CD1c-positive myeloid dendritic cell (primary cell): ENCODE data around the gene SYT8.
"Not testable (repeated sequence)": the region's sequence is repeated elsewhere in the genome, so short reads cannot be mapped to it uniquely, and the experiment has no call there.

Experiments
- DNase-seq: peaks from one replicate; pipeline ENCODE4 v3.0.0-alpha.2; 2016; ENCODE audit errors: extremely low spot score

The SYT8 gene

DNA sequence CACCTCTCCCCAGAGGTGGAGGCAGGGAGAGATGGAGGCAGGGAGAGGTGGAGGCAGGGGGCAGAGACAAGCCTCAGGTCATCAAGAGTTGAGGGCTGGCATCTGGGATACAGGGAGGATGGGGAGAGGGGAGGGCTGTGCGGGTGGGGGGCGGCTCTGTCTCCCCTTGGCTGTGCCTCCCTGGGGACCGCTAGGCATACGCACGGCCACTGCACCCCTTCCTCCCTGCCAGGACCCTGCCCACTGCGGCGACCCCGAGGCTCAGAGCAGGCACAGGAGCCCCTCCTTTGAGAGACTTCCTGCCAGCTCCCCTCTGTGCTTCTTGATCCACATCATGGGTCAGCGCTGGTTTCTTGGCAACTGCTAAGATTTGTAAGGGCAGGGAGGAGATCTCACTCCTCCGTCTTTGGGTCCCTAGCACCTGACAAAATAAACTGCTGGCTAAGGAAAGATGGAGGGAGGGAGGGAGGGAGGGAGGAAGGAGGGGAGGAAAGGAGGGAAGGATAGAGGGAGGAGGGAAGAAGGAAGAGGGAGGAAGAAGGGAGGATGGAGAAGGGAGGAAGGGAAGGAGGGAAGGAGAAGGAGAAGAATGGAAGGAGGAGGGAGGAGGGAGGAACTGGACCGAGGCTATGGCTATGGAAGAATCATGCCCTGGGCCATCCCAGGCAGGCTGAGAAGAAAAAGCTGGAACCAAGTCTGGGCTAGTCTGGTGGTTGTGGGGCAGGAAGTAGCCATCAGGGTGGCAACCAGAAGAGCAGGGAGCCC is 38.4 kb downstream of the SYT8 start:
- no peak for DNase-seq

DNA sequence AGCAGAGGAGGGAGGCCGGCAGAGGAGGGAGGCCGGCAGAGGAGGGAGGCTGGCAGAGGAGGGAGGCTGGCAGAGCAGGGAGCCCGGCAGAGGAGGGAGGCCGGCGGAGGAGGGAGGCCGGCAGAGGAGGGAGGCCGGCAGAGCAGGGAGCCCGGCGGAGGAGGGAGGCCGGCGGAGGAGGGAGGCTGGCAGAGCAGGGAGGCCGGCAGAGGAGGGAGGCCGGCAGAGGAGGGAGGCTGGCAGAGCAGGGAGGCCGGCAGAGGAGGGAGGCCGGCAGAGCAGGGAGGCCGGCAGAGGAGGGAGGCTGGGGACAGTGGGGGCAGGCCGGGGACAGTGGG is 39.0 kb downstream of the SYT8 start:
- DNase-seq: not testable (repeated sequence)

DNA sequence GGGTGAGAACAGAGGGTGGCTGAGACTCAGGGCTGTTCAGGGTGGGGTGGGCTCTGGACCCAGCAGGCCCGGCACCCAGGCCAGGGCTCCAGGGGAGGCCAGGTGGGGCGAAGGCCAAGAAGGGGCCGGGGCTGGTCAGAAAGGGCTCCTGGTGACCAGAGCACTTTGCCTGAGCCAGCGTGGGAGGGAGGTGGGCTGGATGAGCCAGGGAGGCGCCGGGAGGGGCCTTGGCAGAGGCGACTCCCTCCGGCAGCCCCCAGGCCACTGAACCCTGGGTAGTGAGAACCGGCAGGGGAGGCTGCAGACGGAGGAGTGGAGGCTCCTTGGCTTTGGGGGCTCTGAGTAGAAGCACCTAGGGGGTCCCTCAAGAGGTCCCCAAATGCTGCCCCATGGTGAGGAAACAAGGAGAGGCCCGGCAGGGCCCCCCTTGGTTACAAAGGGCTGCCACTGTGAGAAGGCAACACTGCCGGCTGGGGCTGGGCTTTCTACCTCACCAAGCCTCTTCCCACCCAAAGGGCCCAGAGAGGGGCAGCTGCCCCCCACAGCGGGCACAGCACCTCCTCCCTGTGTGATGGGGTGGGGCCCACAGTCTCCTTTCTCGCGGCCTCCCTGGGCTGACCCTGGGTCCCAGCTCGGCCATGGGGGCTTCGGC is 39.8 kb downstream of the SYT8 start:
- DNase-seq: not testable (repeated sequence)

DNA sequence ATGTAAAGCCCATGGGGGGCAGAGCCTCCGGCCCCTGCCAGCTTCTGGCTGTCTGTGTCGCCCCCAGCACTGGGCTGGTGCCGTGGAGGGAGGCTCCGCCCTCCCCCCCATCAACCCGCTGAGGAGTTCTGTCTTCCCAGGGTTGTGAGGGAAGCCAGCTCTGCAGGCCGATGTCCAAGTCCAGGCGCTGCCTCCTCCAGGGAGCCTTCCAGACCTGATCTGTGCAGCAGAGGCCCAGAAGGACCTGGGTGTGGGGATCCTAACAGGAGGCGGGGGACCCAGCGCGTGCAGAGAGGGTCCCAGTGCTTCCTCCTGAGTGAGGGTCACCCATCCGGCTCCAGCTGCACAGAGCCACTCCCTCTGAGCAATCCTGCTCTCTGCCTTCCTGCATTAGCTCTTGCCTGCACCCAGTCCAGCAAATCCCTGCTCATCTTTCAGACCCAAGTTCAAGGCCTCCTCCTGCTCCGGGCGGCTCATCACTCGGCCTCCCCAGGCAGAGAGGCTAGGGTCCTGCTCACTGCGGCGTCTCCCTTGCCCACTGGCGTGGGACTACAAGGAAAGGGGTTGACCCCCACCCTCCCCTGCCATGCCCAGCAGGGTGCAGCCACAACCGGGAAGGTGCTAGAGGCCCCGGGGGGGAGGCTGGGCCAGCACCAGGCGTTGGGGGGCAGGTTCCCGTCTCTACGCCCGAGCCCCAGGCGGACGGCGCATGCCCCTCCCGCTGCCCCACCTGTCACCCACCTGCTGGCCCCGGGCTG is 40.5 kb downstream of the SYT8 start:
- no peak for DNase-seq

DNA sequence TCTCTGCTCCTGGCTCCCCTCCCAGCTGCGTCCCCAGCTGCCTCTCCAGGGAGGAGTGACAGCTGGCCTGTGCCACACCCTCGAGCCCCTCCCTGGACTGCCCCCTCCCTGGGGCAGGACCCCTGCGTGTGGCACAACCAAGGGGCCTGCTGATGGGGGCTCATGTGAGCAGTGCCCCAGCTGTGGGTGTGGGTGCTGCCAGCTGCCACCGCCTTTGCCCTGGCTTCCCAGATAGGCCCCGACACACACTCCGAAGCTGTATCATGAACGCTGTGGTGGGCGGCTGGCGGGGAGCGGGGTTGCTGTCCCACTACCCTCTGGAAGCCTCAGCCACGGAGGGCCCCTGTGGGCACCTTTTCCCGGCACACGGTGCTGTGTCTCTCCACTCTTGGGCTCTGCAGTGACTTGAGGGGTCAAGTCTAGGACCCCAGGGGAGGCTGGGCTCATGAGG is 41.1 kb downstream of the SYT8 start:
- not testable (repeated sequence) for DNase-seq

DNA sequence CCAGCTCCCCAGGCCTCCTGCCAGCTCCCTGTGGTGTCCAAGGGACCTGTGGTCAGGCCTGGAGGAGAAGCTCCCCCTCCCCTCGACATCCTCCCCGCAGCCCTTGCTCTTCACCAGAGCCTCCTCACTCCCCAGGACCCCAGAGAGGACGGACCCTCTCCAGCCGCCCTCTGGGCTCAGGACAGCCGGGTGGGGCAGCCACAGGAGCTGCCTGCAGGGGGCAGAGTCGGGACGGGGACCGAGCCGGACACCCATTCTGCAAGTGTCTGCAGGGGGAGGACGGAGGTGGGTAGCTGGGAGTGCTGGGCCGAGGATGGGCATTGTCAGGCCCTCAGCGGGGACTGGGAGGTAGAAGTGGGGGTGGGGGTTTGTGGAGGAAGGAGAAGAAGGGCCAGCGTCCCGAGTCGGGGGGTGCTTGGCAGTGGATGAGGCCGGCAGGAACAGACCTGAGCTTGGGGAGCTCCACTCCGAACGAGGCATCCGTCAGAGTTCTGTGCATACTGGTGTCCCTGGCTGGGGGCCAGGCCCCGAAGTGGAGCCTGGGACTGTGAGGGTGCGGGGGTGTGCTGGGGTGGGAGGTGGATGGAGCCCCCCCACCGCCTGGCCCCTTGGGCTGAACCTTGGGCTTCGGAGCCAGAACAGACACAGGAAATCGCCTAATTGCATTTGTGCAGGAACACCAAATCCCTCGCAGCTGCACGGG is 41.7 kb downstream of the SYT8 start:
- no peak for DNase-seq

DNA sequence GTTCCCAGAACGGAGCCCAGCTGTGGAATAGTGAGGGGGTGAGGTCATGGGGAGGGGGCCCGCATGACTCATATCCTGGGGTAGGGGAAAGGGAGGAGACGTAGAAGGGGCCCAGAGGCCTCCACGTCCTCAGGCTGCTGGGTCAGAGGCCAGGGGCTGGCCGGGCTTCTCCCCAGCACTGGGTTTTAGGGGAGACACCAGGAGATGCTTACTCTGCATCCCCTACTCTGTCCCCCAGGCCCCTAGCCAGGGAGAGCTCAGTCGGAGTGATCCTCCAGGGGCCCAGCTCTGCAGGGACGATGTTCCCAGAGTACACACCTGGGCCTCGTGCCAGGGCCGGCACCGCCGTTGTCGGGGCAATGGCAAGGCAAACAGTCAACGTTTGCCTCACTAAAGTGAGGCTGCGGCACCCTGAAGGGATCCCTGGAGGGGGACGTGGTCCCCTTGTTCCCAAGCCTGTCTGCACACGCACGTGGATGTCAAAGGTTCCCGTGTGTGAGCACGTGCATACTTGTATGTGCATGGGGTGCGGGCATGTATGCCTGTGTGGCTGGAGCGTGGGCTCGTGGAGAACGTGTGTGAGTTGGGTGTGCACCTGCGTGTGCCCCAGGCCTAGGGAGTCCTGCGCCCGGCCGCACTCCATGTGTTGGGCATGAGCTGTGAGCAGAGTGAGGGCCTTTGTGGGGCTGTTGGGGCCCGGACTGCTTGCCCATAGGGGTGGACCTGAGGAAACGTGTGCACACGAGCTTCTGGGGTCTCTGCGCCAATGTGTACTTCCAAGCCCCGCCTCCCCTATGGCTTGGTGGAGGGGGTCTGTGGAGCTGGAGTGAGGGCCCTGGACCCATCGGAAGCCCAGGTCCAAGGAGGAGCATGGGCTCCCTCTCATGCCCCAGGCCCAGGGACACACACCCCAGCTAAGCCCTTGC is 42.7 kb downstream of the SYT8 start:
- no peak for DNase-seq

DNA sequence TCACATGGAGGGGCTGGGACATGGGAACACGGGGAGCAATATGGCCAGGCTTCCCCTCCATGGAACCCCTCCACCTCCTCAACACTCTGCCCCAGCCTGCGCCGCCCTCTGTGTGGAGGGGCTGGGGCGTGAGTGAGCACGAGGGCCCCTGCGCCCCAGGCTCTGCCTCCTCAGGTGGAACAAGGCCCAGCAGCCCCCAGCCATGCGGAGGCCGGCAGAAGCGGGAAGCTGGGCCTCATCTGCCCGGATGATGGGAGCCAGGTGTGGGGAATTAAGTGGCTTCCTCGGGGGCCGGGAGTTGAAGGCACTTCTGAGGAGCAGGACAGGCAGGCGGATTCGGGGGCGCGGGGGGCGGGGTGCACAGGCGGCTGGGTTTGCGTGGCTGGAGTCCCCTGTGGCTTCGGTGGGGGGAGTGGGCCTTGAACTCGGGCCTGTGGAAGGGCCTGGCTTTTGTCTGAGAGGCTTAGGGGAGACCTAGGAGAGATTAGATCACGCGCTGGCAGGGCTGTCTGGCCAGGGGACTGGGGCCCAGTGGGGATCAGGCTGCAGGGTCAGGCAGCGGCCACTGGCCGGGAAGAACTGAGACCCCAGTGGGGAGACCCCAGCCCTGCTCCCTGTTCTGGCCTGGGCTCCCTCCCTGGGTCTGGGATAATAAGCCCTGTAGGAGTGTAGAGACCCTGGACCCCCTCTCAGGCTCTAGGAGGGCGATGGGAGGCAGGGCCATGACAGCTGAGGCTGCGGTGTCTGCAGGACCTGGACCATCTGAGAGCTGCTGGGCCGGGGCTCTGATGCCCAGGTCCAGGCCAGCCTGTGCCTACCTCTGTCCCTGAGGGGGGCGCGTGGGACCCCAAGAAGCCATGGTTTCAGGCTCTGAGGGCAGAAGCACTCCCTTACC is 43.6 kb downstream of the SYT8 start:
- DNase-seq: no peak

DNA sequence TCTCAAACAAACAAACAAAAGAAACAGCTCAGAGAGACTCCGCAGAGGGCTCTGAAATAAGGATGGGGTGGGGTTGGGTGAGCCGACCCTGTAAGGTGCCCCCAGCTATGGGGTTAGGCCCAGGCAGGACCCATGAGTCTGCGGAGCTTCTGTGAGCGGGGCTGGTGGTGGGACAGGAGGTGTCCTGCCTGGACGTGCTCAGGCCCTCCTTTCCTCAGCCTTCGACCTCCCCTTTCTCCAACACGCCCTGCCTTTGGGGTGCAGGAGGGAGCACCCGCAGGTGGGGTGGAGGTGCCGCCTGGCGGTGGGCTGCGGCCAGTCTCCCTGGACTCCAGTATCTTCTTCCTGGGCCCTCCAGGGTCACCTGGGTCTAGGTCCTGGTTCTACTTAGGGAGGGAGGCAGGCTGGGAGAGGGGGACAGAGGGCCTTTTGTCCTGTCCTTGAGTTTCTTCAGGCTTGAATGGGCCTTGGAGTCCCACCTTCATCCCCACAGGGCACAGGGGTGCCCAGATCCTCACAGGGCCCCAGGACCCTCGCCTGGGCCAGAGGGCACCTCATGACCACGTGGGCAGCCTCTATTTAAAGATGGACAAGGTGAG is 44.7 kb downstream of the SYT8 start:
- no peak for DNase-seq

DNA sequence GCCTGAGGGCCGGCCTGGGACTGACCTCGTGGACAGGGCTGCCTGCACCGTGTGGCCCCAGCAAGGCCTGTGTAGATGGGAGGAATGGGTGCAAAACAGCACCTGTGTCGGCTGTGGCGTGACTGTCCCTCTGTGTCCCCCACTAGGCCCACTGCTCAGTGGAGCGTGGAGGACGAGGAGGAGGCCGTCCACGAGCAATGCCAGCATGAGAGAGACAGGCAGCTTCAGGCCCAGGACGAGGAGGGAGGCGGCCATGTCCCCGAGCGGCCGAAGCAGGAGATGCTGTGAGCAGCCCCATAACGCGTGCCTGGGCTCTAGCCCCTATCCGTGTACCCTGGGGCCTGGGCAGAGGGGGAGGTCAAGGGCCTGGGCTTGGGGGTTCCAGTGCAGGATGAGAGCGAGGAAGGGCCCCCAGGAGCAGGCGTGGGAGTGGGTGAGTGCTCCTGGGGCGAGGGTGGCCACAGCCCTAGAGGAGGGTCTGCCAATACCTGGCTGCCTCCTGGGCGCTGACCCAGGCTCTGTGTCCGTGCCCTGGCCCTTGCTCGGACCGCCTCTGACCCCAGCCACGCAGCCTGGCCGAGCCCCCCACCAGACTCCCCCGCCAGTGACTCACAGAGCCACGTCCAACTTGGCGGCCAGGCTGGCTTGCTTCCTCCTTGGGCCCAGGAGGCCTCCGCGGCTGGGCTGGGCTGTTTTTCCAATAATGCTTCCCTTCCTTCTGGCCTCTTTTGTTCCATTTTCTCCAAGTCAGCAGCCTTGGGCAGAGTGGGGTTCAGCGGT is 45.3 kb downstream of the SYT8 start:
- peak; percentile 35 for DNase-seq

DNA sequence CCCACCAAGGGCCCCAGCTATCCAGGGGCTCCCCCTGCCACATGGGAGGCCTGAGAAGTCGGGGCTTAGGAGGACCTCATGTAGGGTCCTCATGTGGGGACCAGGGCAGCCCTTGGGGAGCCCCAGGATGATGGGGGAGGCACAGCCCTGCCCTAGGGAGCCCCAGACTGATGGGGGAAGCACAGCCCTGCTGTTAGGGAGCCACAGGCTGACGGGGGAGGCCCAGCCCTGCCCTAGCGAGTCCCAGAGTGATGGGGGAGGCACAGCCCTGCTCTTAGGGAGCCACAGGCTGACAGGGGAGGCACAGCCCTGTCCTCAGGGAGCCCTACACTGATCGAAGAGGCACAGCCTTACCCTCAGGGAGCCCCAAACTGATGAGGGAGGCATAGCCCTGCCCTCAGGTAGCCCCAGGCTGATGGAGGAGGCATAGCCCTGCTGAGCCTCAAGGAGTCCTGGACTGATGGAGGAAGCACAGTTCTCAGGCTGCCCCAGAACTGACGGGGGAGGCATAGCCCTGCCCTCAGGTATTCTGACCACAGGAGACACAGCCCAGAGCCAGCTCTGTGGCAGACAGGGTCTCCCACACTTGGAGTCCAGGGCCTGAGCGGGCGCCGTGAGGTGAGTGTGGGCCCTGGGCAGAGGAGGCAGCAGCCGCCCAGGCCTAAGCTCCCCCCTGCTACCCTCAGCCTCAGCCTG is 46.1 kb downstream of the SYT8 start:
- DNase-seq: no peak

DNA sequence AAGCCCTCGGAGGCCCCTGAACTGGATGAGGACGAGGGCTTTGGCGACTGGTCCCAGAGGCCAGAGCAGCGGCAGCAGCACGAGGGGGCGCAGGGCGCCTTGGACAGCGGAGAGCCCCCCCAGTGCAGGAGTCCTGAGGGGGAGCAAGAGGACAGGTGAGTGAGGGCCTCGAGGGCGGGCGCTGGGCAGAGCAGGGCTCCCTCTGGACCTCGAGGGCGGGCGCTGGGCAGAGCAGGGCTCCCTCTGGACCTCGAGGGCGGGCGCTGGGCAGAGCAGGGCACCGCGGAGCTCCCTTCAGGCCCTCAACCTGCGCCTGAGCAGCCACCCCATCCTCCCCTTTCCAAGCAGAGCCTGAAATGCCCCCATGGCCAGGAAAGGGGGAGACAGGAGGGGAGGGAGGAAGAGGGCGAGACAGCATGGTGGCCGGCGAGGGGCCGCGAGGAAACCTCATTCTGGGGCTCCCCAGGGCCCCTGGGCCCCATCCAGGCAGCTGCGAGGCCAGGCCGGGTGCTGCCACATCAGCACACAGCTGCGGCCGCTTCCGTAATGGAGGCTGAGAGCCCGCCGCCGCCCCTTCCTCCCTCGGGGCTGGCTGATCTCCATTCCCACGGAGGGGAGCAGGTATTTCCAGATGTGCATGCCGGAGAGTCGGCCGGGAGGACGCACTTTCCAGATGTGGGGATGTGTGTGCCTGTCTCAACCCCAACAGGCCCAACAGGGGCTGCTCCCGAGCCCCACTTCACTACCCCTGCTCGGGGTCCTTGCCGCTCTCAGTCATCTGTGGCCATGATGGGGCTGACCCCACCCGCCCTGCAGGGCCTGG is 46.9 kb downstream of the SYT8 start:
- DNase-seq: no peak

DNA sequence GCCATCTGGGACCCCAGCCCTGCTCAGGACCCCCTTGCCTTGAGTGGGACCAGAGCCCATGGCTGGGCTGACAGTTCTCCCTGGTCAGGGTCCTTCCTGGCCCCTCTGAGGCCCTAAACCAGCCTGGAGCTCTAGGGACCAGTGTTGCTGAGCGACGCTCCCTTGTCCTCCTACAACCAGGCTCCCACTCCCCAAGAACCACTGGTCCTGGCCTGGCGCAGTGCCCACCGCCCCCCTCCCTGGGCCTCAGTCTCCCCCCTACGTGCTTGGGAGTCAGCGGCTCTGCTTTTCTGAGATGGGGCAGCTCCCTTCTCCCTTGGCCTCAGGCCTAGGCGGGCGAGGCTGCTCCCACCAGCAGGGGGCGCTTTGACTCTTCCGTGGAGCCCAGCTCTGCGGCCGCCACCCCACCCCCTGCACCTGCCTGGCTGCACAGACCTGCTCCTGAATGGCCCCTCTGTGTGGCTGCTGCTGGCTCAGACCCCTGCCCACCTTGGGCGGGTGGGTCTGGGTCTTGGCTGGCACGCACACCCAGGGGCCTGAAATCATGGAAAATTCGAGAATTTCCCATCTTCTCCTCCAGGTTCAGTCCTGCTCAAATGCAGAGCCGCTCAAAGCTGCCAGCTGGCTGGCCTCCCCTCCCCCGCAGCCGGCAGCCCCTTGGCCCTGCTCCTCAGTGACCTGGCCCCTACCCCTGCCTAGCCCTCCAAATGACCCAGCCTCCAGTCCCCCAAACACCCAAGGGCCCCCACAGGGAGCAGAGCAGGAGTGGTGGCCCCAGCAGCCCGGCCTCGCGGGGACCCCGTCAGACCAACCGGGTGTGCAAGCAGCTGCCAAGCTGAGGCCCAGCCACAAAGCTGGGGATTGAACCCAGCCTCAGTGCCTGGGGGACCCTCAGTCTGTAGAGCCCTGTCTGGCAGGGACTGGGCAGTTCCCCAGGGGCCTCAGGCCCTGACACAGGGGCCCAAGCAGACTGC is 47.8 kb downstream of the SYT8 start:
- peak; percentile 76 for DNase-seq

DNA sequence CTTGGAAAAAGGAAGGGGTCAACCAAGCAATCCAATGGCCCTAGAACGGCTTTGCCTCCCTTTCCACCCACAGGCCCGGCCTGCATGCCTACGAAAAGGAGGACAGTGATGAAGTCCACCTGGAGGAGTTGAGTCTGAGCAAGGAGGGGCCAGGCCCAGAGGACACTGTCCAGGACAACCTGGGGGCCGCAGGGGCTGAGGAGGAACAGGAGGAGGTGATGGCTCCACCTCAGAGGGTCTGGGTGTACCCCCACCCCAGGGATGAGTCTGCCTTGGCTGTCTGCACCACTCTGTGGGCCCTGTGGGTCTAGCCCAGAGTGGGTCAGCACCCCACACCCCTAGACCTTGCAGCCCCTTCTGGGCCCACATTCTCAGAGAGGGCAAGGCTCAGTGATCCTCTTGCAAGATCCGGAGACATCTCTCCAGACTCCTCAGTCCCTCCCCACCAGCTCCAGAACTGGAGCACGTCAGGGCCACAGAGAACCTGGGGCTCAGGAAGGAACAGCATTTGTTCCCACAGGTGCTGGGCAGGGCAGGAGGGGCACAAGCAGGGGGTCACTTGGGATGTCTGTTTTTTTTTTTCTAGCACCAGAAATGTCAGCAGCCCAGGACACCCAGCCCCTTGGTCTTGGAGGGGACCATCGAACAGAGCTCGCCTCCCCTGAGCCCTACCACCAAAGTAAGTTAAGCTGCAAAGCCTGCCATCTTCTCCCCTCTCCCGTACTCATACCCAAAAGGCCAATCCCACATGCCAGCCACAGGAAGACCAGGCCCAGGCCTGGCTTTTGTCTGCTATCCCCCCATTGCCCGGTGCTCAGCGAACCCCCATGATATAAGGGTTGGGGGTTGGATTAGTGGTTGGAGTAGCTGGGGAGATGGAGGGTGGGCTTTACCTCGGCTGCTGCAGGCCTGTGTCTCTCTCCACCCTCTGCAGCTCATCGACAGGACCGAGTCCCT is 48.8 kb downstream of the SYT8 start:
- no peak for DNase-seq

DNA sequence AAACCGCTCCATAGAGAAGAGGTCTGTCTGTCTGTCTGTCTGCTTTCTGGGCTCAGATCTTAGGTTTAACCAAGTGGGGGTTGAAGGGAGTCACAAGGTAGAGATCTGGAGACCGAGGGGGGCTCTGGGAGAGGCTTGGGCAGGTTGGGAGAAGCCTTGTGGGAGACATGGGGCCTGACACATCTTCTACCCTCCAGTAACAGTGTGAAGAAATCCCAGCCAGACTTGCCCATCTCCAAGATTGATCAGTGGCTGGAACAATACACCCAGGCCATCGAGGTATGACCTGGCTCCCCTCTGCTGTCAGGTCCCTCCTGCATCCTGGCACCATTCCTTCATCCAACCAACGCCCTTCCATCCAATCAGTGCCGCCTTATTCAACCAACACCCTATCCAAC is 49.5 kb downstream of the SYT8 start:
- DNase-seq: no peak
